Retinal pigment epithelial cell (primary cell): ENCODE results near the gene OR52K1.

Source experiments
- DNase-seq: peaks from one replicate; pipeline ENCODE4 v3.0.0-alpha.2; 2010; ENCODE audit warnings: low read depth
- H3K4me3 ChIP-seq: 2 replicates; pipeline ENCODE4 v1.5.1; 2011; ENCODE audit warnings: mild to moderate bottlenecking, low read length, control low read depth, moderate library complexity
- CTCF ChIP-seq: conservative IDR thresholded peaks from 2 replicates; pipeline ENCODE4 v1.5.1; 2011; ENCODE audit warnings: low read depth, low read length, control low read depth, inconsistent platforms

Gene OR52K1

GRCh38 chr11:4482445-4482844, at the start of gene OR52K1:
Gene OR52K1, plus strand, starts transcription at chr11:4482646. Its CDS starts 6,255 bp downstream, at chr11:4488901.
- no peak within 1 kb of the TSS for H3K4me3 ChIP-seq
- no peak for DNase-seq
- TF ChIP-seq CTCF: no peak

- DNase-seq: no peak
- H3K4me3 ChIP-seq: no peak overlapping the region
- TF ChIP-seq CTCF: no peak
Observed at GRCh38 chr11:4433856-4434255, 48.6 kb upstream of the OR52K1 start.

GRCh38 chr11:4436411-4436810, 46.0 kb upstream of the OR52K1 start:
- H3K4me3 ChIP-seq: no peak overlapping the region
- no peak for TF ChIP-seq CTCF
- DNase-seq: no peak

GRCh38 chr11:4441515-4441914, 40.9 kb upstream of the OR52K1 start:
- H3K4me3 ChIP-seq: no peak overlapping the region
- no peak for DNase-seq
- no peak for TF ChIP-seq CTCF

- DNase-seq: no peak
- H3K4me3 ChIP-seq: no peak overlapping the region
- no peak for TF ChIP-seq CTCF
Observed at GRCh38 chr11:4443232-4443891, 39.1 kb upstream of the OR52K1 start.

GRCh38 chr11:4448995-4449394, 33.5 kb upstream of the OR52K1 start, which contains the start of gene OR52K2:
Gene OR52K2, plus strand, starts transcription at chr11:4449295. Its CDS starts 45 bp downstream, at chr11:4449340.
- H3K4me3 ChIP-seq: no peak within 1 kb of the TSS
- no peak for TF ChIP-seq CTCF
- no peak for DNase-seq

- no peak for TF ChIP-seq CTCF
- DNase-seq: no peak
- no peak overlapping the region for H3K4me3 ChIP-seq
Observed at GRCh38 chr11:4453118-4453517, 29.3 kb upstream of the OR52K1 start.
